Measurements from ENCODE around the gene TRIM59. TPM values are rescaled to one million over a fixed set of nuclear protein-coding genes. Genes with fewer than 3 reads are reported as not detected.

The TRIM59 gene
- total RNA-seq, 2 donors from 2014 or later, result 0.50 to 0.76 TPM

DNA sequence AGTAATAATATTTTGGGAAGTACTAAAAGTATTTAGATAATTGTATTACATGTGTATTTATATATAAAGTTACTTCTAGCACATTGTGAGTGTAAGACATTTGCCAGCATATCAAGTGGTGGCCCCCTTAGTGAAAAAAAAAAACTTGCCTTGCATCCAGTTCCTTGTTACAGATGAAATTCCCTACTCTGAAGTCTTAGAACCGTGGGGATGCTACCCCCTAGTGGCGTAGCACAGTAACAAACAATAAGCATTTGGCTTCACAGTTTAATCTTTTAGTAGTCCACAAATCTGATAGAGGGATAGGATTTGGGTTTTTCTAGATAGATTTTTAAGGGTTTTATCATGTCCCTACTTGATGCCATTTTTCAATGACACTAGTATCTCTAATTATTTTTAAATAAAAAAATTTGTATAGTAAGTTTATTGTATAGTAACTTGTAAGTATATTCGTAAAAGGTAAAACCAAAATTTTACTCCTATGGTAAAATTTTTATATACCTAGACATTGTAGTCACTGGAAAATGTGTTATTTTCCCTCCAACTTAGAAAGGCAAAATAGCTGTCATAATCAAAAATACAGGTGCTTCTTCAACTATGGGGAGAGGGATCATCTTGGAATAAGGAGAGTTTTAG lies 35.9 kb downstream of the TRIM59 start:
- ATAC-seq, result peak; percentile 59 to 61
- peak; percentile 37 for DNase-seq
- intact Hi-C loops (cut with DNase I), result loop anchor here (2.0 to 10.0 kb wide), 3 partner anchors 249 to 381 kb away; no protein-coding TSS in a partner anchor

DNA sequence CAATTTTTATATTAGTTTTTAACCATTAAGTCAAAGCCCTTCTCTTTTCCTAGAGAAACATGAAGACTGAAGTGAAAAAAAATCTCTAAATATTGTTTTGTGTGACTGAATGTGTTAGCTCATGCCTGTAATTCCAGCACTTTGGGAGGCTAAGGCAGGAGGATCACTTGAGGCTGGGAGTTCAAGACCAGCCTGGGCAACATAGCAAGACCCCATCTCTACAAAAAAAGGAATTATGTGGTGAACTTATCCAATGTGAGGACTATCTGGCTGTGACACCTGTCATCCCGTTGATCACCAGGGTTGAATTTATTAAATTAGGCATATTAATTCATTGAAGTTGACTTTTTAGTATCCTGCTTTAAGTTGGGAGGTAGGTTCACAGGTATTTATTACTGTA lies 37.1 kb downstream of the TRIM59 start:
- DNase-seq (no peak), ATAC-seq (no peak)
- intact Hi-C loops (cut with DNase I), result loop anchor here (2.0 to 10.0 kb wide), 3 partner anchors 248 to 380 kb away; no protein-coding TSS in a partner anchor

DNA sequence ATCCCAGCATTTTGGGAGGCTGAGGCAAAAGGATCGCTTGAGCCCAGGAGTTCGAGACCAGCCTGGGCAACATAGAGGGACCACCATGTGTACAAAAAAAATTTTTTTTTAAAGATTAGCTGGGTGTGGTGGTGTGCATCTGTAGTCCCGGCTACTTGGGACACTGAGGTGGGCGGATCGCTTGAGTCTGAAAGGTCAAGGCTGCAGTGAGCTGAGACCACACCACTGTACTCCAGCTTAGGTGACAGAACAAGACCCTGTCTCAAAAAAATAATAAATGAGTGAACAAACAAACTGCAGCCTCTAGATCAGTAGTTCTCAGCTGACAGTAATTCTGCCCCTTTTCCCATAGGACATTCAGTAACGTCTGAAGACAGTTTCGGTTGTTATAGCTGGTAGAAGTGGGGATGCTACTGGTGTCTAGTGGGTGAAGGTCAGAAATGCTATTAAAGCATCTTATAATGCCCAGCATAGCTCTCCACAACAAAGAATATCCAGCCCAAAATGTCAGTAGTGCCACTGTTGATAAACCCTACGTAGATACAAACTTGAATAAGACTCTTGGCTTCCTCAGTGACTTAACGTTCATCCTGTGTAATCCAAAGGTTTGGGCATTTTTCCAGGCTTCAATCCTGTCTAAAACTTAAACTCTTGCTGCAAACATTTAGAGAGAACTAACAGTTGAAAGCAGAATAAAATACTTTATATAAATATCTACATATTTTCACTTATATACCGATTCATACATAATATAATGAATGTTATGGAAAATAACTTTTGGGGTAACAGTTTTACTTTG lies 39.6 kb downstream of the TRIM59 start:
- intact Hi-C loops (cut with DNase I), result loop anchor here (5.0 to 10.0 kb wide), 3 partner anchors 245 to 375 kb away; no protein-coding TSS in a partner anchor
- ATAC-seq, result no peak
- DNase-seq, result no peak

DNA sequence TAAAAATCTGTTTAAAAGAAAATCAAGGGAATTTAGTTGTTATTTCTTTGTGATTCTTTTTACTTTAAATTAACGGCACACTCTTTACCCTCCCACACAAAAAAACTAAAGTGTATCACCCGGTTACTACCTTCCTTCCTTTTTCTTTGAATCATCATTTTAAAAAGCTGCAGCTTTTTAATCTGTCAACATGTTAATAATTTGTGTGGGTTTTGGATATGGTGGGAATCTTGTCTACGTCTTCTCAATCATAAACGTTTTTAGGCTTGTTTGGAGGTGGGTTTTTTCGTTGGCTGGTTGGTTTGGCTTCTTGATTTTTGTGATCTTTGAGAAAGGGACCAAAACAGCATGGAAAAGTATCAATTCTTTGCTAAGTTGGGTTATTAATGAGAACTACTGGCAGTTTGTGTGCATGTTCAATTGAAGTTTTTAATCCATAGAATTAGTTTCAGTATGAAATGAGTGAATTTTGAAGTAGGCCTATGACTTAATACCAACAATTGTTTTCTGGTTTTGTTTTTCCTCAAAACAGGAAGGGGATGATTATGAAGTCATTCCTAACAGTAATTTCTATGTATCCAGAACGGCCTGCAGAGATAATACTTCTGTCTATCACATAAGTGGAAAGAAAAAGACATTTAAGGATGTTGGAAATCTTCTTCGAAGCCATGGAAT lies 45.7 kb downstream of the TRIM59 start:
- intact Hi-C loops (cut with DNase I), result loop anchor here in 1 of 2 donors (10.0 kb wide), 1 partner anchor 369 kb away; no protein-coding TSS in a partner anchor
- no peak for ATAC-seq
- DNase-seq, result no peak

DNA sequence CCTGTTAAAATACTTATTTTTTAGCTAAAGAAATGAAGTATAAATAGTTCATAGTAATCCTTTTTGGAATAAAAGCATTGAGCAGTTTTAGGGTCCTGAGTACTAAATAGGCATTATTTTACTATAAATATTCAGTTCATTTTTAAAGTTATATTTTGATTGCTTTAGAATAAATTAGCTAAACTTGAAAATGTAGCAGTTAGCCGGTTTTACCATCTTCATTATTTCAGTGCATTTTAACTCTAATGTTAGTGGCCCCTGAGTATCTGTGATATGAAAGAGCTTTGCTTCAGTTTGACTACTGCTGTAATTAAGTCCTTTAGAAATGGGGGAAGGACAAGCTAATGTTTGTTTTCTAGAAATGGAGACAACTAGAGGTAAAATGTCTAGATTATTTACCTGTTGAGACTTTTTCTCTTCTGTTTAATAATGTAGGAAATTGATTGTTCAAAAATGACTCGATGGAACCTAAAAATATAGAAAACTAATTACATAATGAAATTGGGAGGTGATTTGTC lies 46.5 kb downstream of the TRIM59 start:
- no peak for ATAC-seq
- intact Hi-C loops (cut with DNase I), result loop anchor here in 1 of 2 donors (10.0 kb wide), 1 partner anchor 368 kb away; no protein-coding TSS in a partner anchor
- no peak for DNase-seq

DNA sequence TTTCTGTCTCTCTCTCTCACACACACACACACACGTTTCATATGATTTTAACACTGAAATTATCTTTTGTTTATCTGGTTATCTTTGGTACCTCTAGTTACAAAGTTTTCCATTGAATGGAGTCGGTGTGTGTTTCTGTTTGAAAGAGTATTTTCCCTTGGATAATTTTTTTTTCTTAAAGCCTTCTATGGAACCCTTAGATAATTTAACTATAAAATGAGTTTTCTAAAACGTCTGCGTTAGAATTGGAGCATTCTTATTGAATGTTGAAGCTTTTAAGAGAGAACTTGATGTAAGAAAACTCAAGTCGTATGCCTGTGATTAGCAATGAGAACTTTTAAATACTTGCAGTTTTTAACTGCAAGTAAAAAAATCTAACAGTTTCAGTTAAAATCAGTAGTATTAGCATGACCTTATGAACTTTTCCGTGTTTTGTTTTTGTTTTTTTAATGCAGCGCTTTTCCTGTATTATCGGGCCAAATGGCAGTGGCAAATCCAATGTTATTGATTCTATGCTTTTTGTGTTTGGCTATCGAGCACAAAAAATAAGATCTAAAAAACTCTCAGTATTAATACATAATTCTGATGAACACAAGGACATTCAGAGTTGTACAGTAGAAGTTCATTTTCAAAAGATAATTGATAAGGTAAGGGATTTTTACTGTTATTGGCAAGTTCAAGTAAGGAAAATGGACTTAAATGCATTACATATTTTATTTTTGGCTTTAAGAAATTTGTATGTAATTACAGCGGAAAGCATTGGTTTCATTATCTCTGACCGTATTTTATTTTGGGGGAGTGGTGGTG lies 47.2 kb downstream of the TRIM59 start:
- ATAC-seq (no peak), DNase-seq (no peak)
- intact Hi-C loops (cut with DNase I), result loop anchor here in 1 of 2 donors (10.0 kb wide), 1 partner anchor 368 kb away; no protein-coding TSS in a partner anchor

DNA sequence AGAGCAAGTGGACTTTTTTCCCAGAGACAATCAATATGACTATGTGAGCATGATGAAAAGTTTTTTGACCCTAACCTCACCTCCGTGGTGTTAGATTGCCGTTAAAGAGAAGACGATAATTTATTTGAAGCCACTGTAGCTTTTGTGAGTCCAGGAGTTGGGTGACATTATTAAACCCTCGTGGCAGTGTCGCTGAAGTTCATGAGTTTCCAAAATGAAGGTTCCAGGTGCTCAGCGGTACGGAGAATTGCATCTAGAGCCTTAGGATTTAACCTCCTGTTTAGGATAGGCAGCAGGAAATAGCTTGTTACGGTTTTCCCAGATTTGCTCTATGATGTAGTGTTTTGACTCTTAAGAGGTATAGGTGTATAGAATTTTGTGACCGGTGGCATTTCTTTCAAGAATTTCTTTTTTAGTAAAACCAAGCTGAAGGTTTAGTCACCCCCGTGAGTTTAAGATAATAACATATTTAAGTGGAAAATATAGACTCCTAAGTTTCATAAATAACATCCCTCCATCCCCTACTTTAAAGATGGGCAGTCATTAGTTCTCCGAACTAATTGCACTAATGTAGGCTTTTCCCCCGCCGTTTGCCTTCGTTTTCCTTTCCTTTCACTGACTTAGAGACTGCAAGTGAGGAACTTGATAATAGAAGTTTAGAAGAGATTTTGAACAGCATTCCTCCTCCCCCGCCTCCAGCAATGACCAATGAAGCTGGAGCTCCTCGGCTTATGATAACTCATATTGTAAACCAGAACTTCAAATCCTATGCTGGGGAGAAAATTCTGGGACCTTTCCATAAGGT lies 48.1 kb downstream of the TRIM59 start:
- DNase-seq (no peak), ATAC-seq (no peak)
- intact Hi-C loops (cut with DNase I), result loop anchor here in 1 of 2 donors (10.0 kb wide), 1 partner anchor 367 kb away; no protein-coding TSS in a partner anchor

DNA sequence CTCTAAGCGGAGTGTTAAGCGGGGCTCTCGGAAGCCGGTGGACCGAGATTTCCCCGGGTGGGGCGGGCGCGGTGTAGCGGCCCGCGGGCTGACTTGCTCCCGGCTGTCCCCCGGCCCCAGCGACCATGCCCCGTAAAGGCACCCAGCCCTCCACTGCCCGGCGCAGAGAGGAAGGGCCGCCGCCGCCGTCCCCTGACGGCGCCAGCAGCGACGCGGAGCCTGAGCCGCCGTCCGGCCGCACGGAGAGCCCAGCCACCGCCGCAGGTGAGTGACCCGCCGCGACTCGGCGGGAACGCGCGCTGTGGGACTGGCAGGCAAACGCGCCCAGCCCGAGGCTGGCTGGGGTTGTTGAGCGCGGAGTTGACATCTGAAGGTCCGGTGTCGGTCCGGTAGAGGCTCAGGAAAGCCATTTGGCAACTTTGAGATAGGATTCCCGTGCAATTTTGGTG lies 48.9 kb downstream of the TRIM59 start:
- ATAC-seq (peak; percentile 11 to 13), DNase-seq (peak; percentile 33)
- intact Hi-C loops (cut with DNase I), result loop anchor here in 1 of 2 donors (10.0 kb wide), 1 partner anchor 366 kb away; no protein-coding TSS in a partner anchor

DNA sequence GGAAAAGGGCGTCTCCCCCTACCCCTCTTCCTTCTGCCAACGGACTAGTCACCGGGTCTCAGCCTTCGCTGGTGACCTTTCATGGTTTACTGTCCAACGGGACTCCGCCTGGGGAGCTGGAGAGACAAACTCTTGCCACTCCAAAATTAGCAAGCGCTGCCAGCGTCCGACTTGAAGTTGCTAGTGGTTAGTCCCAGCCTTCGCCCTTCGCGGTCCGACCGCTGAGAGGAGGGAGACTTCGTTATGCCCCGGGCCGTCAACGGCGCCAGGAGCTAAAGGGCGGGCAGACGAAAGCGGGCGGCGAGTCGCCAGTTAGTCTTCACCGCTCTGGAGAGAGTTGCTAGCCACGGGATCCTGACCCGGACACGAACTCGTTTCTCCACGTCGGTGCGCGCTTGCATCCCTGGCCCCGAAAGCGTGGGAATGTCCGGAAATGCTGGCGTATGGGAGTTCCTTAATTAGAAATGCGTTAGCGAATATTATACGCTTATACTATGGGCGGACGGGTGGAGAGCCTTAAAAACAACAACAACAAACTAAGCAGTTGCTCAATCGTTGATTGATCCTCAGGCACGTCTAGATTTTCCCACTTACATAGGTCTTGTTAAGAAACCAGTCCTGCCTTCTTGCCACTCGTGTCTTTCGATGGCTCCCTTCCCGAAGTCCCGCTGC lies 49.4 kb downstream of the TRIM59 start:
- peak; percentile 56 for DNase-seq
- intact Hi-C loops (cut with DNase I), result loop anchor here in 1 of 2 donors (10.0 kb wide), 1 partner anchor 365 kb away; no protein-coding TSS in a partner anchor
- ATAC-seq, result peak; percentile 7 to 45

DNA sequence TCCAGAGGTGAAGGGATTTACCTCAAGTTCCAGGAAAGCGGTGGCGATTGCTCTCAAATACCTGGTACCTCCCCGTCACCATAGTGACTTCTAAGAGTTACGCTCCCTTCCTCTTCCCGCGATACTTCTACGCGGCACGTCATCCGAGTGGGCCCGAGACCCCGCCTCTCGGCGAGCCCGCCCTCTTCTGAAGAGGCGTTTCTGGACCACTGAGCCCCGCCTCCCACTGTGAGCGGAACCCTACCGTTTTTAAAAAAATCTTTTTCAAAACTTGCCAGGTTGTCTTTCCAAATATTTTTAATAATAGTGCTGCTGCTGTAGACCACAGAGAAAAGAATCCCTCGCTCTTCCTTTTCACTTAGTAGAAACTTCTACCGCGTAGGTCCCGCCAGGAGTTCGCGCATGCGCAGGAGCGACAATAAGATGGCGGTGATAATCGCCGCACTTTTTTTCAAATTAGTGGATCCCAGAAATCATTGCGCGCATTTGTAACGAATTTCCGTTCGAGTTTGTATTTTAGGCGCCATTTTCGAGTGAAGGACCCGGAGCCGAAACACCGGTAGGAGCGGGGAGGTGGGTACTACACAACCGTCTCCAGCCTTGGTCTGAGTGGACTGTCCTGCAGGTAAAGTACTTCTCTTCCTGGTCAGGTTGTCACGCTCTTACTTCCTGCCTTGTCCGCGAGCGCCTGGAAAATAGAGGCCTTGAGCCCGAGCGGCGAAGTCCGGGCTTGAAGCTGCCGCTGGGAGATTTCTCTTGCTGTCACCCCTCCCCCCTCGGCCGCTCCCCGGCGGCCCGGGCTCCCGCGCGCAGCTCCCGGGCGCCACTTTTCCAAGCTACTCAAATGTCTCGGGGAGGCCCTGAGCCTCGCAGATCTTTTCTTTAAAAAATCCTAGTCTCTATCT lies 50.2 kb downstream of the TRIM59 start, which contains the start of the genes IFT80 and SMC4:
IFT80 (minus strand) TSS at position 101 of the 905 bp plus-strand sequence. CDS start 14,625 bp downstream, outside the sequence.
SMC4 (plus strand) TSS at position 526 of the 905 bp plus-strand sequence. CDS start 1,177 bp downstream, outside the sequence.
- intact Hi-C loops (cut with DNase I), result loop anchor here in 1 of 2 donors (10.0 kb wide), 1 partner anchor 365 kb away; no protein-coding TSS in a partner anchor
- ATAC-seq (peak; percentile 98 to 99), DNase-seq (peak; percentile 96)

DNA sequence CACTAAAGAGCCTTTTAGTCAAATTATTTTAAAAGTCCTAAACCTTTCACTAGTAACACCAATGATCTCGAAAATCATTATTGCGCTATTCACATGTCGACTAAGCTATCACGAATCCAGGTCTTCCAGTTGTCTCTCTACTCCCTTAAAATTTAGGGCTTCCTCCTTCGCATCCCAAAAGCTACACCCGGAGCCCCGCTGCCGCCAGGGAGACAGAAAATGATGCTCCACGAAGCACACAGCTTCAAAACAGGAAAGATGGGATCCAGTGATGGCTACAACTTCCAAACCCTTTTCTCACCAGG lies 50.8 kb downstream of the TRIM59 start:
- ATAC-seq (peak; percentile 8 to 10), DNase-seq (no peak)
- intact Hi-C loops (cut with DNase I), result no loop called here

DNA sequence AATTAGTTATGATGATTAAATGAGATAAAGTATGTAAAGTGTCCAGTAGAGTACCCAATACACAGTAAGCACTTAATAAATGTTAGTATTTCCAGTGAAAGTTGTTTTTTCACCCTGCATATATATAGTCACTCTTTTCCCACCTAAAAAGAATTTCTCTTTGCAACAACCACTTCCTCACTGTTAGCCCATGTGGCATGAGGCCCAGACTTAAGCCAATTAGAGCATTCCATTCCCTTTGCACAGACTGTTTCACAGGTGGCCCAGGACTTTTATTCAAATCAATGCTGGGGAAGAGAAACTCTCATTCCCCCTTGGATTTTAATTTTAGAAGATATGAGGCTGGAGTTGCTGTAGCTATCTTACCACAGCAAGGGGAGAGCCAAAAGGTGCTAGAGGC lies 54.3 kb downstream of the TRIM59 start:
- DNase-seq (no peak), ATAC-seq (no peak)
- intact Hi-C loops (cut with DNase I), result no loop called here

DNA sequence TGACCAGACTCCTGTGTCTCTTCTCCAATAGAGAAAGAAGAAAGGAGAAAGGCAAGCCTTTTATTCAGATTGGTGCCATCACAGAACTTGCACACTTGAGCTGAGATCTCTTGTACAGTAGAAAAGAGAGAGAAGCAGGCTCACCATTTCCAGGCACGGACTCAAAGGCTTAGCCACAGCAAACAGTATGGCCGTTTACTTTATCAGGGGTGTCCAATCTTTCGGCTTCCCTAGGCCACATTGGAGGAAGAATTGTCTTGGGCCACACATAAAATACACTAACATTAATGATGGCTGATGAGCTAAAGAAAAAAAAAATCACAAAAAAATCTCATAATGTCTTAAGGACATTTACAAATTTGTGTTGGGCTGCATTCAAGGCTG lies 55.6 kb downstream of the TRIM59 start:
- intact Hi-C loops (cut with DNase I), result no loop called here
- ATAC-seq (no peak), DNase-seq (no peak)

DNA sequence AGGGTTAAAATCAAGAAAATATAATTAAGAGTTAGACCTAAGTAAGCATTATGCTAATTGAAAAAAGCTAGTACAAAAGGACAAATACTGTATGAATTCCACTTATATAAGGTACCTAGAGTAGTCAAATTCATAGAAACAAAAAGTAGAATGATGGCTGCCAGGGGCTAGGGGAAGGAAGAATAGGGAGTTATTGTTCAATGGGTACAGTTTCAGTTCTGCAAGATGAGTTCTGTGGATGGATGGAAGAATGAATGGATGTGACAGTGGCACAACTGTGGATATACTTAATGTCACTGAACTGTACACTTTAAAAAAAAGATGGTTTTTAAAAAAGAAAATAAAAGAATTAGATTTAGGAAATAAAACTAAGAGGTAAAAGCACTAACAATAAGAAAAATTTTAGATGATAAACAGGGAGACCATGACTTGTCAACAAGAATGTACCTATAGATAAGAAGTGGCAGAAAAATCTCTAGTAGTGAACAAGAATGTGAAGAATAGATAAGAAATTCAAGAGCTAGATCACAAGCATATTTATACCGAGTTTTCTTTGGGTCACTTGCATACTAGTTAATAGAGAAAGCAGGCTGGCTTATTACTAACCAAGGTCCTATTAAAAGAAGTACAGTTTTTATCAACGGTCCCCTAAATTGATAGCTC lies 56.1 kb downstream of the TRIM59 start:
- DNase-seq, result no peak
- ATAC-seq, result no peak
- intact Hi-C loops (cut with DNase I), result no loop called here

DNA sequence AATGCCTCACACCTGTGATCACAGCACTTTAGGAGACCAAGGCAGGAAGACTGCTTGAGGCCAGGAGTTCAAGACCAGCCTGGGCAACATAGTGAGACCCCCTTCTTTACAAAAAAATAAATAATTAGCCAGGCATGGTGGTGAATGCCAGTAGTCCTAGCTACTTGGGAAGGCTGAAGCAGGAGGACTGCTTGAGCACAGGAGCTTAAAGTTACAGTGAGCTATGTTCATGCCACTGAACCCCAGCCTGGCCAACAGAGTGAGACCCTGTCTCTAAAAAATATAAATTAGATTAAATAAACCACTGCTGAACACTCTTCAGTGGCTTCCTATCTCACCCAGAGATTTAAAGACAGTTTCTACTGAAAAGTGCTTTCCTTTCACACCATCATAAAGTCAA lies 56.8 kb downstream of the TRIM59 start:
- DNase-seq, result no peak
- ATAC-seq, result no peak
- intact Hi-C loops (cut with DNase I), result no loop called here
